Endothelial cell of umbilical vein (primary cell): Measurements from ENCODE around the gene MAP3K15. TPM values are rescaled to one million over a fixed set of nuclear protein-coding genes. Genes with fewer than 3 reads are reported as not detected.

Experiments used
- BruUV-seq: library from RNA; stranded (reverse); fragments of 400-500 nt; replicated peaks from 2 replicates; lab custom pipeline; 2021; lab: Mats Ljungman, UMichigan
- CTCF ChIA-PET: fragments of 300-600, 350-600 bp; sonication (Branson Sonifier 250); formaldehyde crosslinking; loops from one replicate; lab custom pipeline; 2021; ENCODE audit warnings: antibody characterized with exemption, inconsistent platforms; lab: Charles Lee
- POLR2A ChIA-PET: fragments of 300-600, 350-600 bp; sonication (Branson Sonifier 250); formaldehyde crosslinking; loops from one replicate; lab custom pipeline; 2021; ENCODE audit warnings: antibody characterized with exemption, inconsistent platforms; lab: Charles Lee
- DNase-seq: peaks from one replicate; pipeline ENCODE4 v3.0.0-alpha.2; 2011; ENCODE audit warnings: low read depth, low spot score
- FAIRE-seq: peaks from 2 replicates; lab custom pipeline; 2011; peaks lifted over from hg19 to GRCh38; lab: Jason Lieb, UNC
- H2AFZ ChIP-seq: 2 replicates; pipeline ENCODE4 v1.6.0; 2012; ENCODE audit warnings: low read depth, low read length, control low read depth, inconsistent platforms
- H3K27ac ChIP-seq: 2 replicates; pipeline ENCODE4 v1.5.1; 2011; ENCODE audit warnings: low read depth, mild to moderate bottlenecking, control low read depth, low read length, moderate library complexity; ENCODE audit not compliant: insufficient read depth
- H3K27me3 ChIP-seq, 2 experiments: 2 replicates each; pipeline versions ENCODE4 v1.6.0 to v1.6.1; 2011; ENCODE audit warnings: low read length in 2 of 2, mixed read lengths in 1 of 2; ENCODE audit not compliant: control insufficient read depth in 2 of 2, insufficient read depth in 2 of 2
- H3K36me3 ChIP-seq, 2 experiments: 2 replicates in 1 of 2; 3 replicates in 1 of 2; pipeline ENCODE4 v1.5.1; 2011; ENCODE audit warnings: low read length in 2 of 2, mild to moderate bottlenecking in 1 of 2, moderate library complexity in 1 of 2; ENCODE audit not compliant: control insufficient read depth in 2 of 2, insufficient read depth in 2 of 2; ENCODE audit errors: extremely low read depth in 1 of 2
- H3K4me1 ChIP-seq: 3 replicates; pipeline ENCODE4 v1.5.1; 2011; ENCODE audit warnings: mild to moderate bottlenecking, low read length; ENCODE audit not compliant: control insufficient read depth, insufficient read depth; ENCODE audit errors: extremely low read depth
- H3K4me2 ChIP-seq: 2 replicates; pipeline ENCODE4 v1.6.1; 2011; ENCODE audit warnings: low read length, control low read depth, mixed read lengths; ENCODE audit not compliant: insufficient read depth
- H3K4me3 ChIP-seq, 3 experiments: fragments of 200-600 bp in 1 of 3; sonication (generic), shearing (Covaris generic) in 1 of 3; replicated peaks in 1 of 3; 2 replicates each; pipeline ENCODE4 v1.5.1; 2011 to 2016; ENCODE audit warnings: control low read depth in 3 of 3, low read length in 3 of 3, mild to moderate bottlenecking in 2 of 3, inconsistent platforms in 1 of 3, low read depth in 1 of 3, moderate library complexity in 1 of 3; ENCODE audit not compliant: insufficient read depth in 1 of 3
- H3K79me2 ChIP-seq: 2 replicates; pipeline ENCODE4 v1.6.0; 2012; ENCODE audit warnings: low read length, inconsistent platforms; ENCODE audit not compliant: control insufficient read depth, insufficient read depth
- H3K9ac ChIP-seq: replicated peaks from 2 replicates; pipeline ENCODE3; 2011; ENCODE audit warnings: low read length, control low read depth; ENCODE audit not compliant: insufficient read depth; ENCODE audit errors: extremely low read depth
- H3K9me1 ChIP-seq: replicated peaks from 3 replicates; pipeline ENCODE4 v1.6.0; 2011; ENCODE audit warnings: mild to moderate bottlenecking, low read length; ENCODE audit not compliant: control insufficient read depth, insufficient read depth; ENCODE audit errors: extremely low read depth
- H3K9me3 ChIP-seq: replicated peaks from 2 replicates; pipeline ENCODE4 v1.5.1; 2012; ENCODE audit warnings: low read length, inconsistent platforms; ENCODE audit not compliant: control insufficient read depth, insufficient read depth
- H4K20me1 ChIP-seq: replicated peaks from 2 replicates; pipeline ENCODE3; 2011; ENCODE audit warnings: mild to moderate bottlenecking, low read length; ENCODE audit not compliant: control insufficient read depth, insufficient read depth; ENCODE audit errors: extremely low read depth
- EZH2 ChIP-seq: IDR thresholded peaks from 2 replicates; pipeline ENCODE4 v1.6.1; 2012; ENCODE audit warnings: borderline replicate concordance, low read depth, mild to moderate bottlenecking, moderate library complexity, low read length, inconsistent platforms; ENCODE audit not compliant: severe bottlenecking
- FOS ChIP-seq: IDR thresholded peaks from 2 replicates; pipeline ENCODE4 v1.6.1; 2011; ENCODE audit warnings: mild to moderate bottlenecking, low read length, moderate library complexity, borderline replicate concordance; ENCODE audit not compliant: insufficient read depth
- GATA2 ChIP-seq: IDR thresholded peaks from 2 replicates; pipeline ENCODE4 v1.7.0; 2011; ENCODE audit warnings: low read depth, mild to moderate bottlenecking, moderate library complexity, mixed read lengths, low read length; ENCODE audit not compliant: insufficient read length, insufficient read depth
- JUN ChIP-seq: IDR thresholded peaks from 2 replicates; pipeline ENCODE4 v1.6.1; 2011; ENCODE audit warnings: borderline replicate concordance, low read depth; ENCODE audit not compliant: insufficient read length, insufficient read depth
- MAX ChIP-seq: IDR thresholded peaks from 2 replicates; pipeline ENCODE4 v1.6.1; 2011; ENCODE audit not compliant: insufficient read depth, insufficient read length
- MYC ChIP-seq: IDR thresholded peaks from one replicate; pipeline ENCODE4 v1.6.1; 2011; ENCODE audit warnings: mild to moderate bottlenecking, low read depth, low read length
- POLR2A ChIP-seq: IDR thresholded peaks from 2 replicates; pipeline ENCODE4 v1.6.1; 2012; ENCODE audit warnings: low read depth, mild to moderate bottlenecking, control low read depth, low read length
- POLR2AphosphoS5 ChIP-seq: IDR thresholded peaks from 2 replicates; pipeline ENCODE4 v1.6.1; 2012; ENCODE audit warnings: low read depth, mild to moderate bottlenecking, control low read depth, low read length, moderate library complexity; ENCODE audit not compliant: insufficient read depth
- dilution Hi-C: fragments of 300-500 bp; cut with MboI; formaldehyde crosslinking; loops from one replicate; pipeline ENCODE4 v1.15.0; 2019; ENCODE audit warnings: low sequenced_read_pairs; ENCODE audit not compliant: extremely low pct_ligation_motif_present
- intact Hi-C: fragments of 100-400 bp; cut with micrococcal nuclease; formaldehyde crosslinking; loops from one replicate; pipeline ENCODE4 v1.10.0; 2022
- polyA plus RNA-seq, 4 experiments: library from polyadenylated mRNA; depleted of rRNA in 3 of 4; stranded (reverse) in 3 of 4; unstranded in 1 of 4; fragments of >200 nt; gene quantifications; 2 replicates each; pipeline versions ENCODE4 v1.2.1 to v1.2.3, GENCODE V29; 2011 to 2012; ENCODE audit warnings: missing spikeins in 1 of 4
- total RNA-seq: library from RNA; stranded (reverse); gene quantifications from 2 replicates; pipeline ENCODE4 v1.2.3, GENCODE V29; 2021
- TF ChIP-seq, protein P1 (sequence below), 2 donors: IDR thresholded peaks; 1 replicate in 1 of 2; 2 replicates in 1 of 2; pipeline ENCODE4 v1.5.1; 2011; ENCODE audit warnings: low read length in 2 of 2, mild to moderate bottlenecking in 2 of 2, moderate library complexity in 2 of 2, control low read depth in 1 of 2, inconsistent platforms in 1 of 2, low read depth in 1 of 2; ENCODE audit not compliant: insufficient read depth in 1 of 2; ENCODE audit errors: extremely low read depth in 1 of 2

Gene MAP3K15
- total and polyA plus RNA-seq, 2 donors (not counting 3 experiments of a cell fraction or from before 2014, with no cell fraction given) = 0.01 to 0.09 TPM

DNA sequence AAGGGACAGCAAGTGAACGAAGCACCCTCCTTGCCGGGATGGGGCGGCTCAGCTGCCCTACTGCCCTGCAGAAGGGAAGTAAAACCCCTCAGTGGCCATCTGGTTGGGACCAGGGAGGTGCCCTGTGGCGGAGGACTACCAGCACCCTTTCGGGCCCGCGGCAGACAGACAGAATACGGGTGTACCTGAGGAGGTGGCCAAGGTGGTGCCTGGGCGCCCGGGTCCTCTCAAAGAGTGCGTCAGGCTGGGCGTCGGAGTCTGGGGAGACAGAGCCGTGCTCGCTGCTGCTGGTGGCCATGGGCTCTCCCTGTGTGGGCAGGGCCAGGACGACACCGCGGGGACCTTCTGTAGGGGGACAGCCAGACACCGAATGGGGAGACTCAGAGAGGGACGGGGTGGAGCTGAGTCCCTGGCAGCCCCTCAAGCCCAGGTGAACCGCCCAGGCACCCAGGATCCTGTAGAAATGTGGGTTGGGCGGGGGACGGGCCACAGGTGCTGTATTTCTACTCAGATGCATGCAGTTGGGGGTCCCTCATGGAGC, 141.9 kb downstream of the MAP3K15 start:
- Histone ChIP-seq H3K4me2 (no peak overlapping the region), H3K9me3 (no peaks in the 10 kb centered on the region), H3K27me3 (no peaks in the 10 kb centered on the region), H3K4me1 (no peaks in the 10 kb centered on the region), H3K9ac (no peak overlapping the region), H3K36me3 (no peaks in the 10 kb centered on the region), H2AFZ (no peak overlapping the region), H3K9me1 (no peaks in the 10 kb centered on the region), H3K27ac (no peak overlapping the region), H3K79me2 (no peaks in the 10 kb centered on the region), H4K20me1 (no peaks in the 10 kb centered on the region), H3K4me3 (no peak overlapping the region)
- POLR2A ChIA-PET = no interaction called here
- dilution Hi-C loops = no loop called here
- BruUV-seq = no TSS peak
- intact Hi-C loops = loop anchor here (2.0 kb wide), 2 partner anchors 617 to 693 kb away; partner anchors contain the start of gene BCLAF3
- TF ChIP-seq, protein P1, sequence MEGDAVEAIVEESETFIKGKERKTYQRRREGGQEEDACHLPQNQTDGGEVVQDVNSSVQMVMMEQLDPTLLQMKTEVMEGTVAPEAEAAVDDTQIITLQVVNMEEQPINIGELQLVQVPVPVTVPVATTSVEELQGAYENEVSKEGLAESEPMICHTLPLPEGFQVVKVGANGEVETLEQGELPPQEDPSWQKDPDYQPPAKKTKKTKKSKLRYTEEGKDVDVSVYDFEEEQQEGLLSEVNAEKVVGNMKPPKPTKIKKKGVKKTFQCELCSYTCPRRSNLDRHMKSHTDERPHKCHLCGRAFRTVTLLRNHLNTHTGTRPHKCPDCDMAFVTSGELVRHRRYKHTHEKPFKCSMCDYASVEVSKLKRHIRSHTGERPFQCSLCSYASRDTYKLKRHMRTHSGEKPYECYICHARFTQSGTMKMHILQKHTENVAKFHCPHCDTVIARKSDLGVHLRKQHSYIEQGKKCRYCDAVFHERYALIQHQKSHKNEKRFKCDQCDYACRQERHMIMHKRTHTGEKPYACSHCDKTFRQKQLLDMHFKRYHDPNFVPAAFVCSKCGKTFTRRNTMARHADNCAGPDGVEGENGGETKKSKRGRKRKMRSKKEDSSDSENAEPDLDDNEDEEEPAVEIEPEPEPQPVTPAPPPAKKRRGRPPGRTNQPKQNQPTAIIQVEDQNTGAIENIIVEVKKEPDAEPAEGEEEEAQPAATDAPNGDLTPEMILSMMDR (IDR thresholded peaks at IDR 0.05; ENCODE audit: extremely low read depth in 1 of 2, insufficient read depth in 1 of 2, low read depth in 1 of 2, low read length in 2 of 2) = no peak
- TF ChIP-seq MYC (no peak), JUN (no peak), EZH2 (no peak), FOS (no peak), POLR2A (no peak), GATA2 (no peak), POLR2AphosphoS5 (no peak), MAX (no peak)
- FAIRE-seq (no peak), DNase-seq (no peak)
- CTCF ChIA-PET = interaction anchor here (3.5 kb wide), 1 partner anchor 163 kb away, joined by 43 read pairs; no protein-coding TSS in a partner anchor
